NCI-H1048 (cell line): ENCODE data around the gene TCL1B.
"Not testable (repeated sequence)": the region's sequence is repeated elsewhere in the genome, so short reads cannot be mapped to it uniquely, and the experiment has no call there.

ENCODE experiments used
- DNase-seq: peaks from one replicate; lab custom pipeline; 2025; lab: John Stamatoyannopoulos, UW

The TCL1B gene, protein sequence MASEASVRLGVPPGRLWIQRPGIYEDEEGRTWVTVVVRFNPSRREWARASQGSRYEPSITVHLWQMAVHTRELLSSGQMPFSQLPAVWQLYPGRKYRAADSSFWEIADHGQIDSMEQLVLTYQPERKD

DNA sequence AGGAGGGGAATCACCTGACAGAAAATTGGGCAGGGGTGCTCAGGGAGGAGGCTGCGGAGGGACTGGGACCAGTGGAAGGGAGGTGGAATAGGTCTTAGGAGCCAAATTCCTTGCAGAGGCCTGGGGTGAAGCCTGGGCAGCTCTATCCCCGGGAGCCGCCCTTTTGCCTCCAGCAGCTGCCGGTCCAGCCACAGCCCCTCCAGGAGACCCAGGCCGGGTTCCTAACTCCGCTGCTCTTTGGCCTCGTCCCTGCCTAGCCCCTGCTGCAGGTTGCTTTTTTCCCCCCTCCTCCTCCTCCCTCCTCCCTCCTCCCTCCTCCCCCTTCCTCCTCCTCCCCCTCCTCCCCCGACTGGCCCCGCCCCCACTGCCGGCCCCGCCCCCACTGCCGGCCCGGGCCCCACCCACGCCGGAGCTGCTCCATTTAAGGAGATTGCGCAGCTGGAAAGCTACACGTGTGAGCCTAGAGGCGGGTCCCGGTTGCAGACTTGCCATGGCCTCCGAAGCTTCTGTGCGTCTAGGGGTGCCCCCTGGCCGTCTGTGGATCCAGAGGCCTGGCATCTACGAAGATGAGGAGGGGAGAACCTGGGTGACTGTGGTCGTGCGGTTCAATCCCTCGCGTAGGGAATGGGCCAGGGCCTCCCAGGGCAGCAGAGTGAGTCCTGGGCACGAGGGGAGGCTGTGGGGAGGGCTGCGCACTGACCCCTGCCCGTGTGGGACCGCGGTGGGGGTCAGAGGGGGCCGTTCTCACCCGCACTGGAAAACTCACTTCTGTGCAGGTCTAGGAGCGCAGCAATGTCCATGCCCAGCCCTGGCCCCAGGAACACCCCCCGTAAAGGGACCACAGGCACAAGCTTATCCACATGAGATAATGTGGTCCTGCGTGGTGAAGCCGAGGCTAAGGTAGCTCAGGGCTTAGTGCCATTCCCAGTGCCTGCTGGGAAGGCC lies at the start of gene TCL1B:
TSS of gene TCL1B (plus strand) at position 449 of the 945 bp plus-strand sequence. CDS start at position 491, 42 bp downstream.
- no peak for DNase-seq

DNA sequence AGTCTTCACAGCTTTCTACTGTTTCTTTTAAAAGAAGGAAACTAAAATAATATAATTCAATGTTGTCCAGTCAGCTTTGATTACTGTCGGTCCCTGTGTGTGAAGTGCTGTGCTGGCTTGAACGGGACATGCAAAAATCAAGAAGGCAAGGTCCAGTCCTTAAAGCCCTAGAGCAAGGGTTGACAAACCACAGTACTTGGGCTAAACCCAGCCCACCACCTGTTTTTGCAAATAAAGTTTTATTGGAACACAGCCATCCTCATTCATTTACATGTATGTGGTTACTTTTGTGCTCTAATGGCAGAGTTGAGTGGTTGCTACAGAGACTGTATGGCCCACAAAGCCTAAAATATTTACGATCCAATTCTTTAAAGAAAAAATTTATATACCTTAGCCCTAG lies 41.2 kb upstream of the TCL1B start:
- no peak for DNase-seq

DNA sequence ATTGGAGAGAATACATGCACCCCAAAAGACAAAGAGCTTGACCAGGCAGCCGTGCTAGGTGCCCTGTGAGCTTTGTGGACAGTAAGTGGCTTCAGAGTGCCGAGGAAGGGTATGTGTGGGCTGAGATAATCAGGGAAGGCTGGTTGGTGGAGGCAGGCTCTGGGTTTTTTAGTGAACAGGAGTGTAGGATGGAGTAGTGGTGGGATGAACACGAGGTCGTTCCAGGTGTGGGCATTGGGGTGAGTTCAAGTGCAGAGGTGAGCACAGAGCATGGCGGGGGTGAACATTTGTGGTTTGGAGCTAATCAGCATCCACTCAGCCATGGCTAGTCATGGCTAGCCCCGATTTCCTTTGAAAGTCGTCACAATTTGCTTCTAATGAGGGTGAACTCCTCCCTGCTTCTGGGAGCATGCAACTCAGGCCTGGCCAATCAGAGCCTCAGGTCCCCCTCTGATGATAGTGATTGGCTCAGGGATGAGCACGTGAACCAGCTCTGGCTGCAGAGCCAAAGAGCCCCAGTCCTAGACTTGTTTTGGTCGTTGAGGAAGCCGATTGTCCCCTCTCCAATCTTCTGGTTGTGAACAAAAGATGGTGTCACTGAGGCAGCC lies 40.7 kb upstream of the TCL1B start:
- DNase-seq: no peak

DNA sequence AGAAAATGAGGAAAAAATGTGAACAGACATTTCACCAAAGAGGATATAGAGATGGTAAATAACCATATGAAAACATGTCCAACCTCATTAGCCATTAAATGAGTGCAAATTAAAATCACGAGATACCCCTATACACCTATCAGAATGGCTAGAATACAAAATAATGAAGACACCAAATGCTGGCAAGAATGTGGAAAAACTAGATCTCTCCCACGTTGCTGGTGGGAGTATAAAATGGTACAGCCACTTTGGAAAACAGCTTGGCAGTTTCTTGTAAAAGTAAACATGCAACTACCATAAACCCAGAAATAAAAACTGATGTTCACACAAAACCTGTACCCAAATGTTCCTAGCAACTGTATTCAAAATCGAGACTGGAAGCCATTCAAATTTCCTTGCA lies 38.3 kb upstream of the TCL1B start:
- no peak for DNase-seq

DNA sequence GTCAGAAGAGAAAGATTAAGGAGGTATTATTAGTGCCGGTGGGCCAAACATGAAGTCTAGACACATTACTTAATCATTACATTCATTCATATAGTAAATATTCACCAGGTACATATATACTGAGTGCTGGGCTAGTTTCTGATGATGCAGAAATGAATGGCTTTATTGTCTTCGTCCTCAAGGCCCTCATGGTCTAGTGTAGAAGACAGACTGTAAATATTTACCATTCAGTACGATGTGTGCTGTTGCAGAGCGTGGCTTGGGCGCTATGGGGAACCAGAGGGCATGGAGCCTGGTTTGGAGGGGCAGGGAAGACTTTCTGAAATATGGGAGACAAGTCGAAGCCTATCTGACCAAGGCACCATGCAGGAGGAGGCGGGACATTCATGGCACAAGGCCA lies 37.0 kb upstream of the TCL1B start:
- no peak for DNase-seq

DNA sequence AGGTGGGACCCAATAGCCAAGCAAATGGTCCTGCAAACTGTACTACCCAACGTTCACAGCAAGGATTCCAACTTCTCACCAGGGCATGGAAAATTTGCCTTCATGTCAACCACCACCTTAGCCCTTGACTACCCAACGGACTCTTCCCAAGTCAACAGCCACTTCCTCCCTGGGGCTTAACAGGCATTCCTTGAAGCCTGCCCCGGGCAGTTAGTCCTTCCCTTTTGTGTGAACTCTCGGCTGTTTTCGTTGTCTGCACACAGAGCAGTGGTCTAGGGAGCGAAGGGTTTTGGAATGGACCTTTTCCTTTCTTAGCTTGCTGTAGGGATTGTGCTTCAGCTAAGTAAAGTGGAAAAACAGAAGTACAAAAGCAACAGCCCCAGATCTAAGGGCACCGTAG lies 35.2 kb upstream of the TCL1B start:
- DNase-seq: no peak

DNA sequence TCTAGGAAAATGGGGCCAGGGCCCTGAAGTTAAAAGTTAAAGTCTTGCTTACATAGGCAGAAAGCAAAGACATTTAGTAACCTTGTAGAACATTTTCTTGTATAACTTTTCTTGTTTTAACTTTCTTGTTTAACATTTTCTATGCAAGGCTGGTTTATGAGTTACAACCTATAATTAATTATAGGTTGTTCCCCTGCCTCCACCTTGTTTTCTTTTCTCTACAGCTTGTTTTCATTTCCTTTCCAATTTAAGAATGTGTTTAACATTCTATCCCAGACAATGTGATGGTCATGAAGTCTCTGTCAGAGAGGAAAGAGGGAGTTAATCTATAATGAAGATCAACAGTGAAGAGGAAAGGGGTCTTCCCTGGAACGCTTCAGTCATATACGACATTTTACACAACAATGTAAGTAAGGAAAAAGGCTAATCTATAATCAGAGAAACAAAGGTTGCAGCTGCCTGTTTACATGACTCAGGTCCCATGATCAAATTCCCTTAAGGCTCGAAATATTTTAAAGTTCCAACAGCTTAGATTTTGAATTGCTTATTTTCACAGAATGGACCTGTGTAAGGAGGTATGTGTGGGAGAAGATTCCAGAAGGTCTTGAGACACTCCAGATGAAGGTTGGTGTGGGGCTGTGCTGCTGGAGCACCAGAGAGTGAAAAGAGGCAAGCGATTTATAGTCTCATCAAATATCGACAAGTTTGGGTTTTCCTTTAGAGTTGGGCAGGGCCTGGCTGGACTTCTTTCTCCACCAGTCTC lies 34.2 kb upstream of the TCL1B start:
- DNase-seq: no peak

DNA sequence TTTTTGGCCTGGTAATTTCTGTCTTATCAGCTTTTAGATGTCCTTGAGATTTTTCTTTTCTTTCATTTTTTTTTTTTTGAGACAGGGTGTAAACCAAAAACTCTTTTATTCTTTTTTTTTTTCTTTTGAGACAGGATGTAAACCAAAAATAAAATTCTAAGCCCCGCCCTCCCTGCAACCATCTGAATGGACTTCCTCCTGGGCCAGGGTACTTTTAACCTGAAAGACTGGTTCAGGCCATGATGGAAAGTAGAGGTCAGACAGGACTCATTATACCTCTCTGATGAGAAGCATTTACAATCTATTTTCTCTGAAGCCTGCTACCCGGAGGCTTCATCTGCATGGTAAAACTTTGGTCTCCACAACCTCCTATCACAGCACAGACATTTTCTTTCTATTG lies 33.5 kb upstream of the TCL1B start:
- no peak for DNase-seq

DNA sequence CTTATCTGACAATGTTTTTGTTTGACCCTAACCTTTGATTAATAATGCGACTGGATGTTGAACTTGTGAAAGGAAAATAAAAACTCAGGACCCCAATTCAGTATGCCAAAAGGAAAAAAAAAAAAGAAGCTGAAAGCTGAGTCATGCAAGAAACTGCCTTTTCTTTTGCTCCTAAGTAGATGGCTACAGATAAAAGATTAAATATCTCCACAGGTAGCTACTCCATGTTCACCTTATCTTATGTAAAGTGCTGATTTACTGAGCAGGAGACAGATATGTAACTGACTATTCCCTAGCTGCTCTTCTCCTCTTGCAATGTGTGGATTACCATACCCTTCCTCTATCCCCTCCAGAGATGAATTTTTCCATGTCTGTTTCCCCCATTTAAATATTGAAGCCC lies 30.8 kb upstream of the TCL1B start:
- no peak for DNase-seq

DNA sequence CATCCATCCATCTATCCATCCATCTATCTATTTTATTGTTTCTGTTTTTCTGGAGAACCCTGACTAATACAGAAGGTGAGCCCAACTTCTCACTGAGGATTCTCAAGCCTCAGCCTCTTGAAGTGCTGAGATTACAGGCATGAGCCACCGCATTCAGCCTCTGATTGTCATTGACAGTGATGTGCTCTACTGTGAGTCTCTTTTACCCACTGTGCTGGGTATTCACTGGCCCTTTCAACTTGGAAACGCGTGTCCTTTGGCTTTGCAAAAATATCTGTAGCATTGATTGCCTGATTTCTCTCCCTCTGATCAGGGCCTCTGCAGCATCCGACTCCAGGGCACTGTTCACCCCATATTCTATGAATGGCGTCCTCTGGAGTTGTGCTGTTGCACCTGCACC lies 29.6 kb upstream of the TCL1B start:
- no peak for DNase-seq

DNA sequence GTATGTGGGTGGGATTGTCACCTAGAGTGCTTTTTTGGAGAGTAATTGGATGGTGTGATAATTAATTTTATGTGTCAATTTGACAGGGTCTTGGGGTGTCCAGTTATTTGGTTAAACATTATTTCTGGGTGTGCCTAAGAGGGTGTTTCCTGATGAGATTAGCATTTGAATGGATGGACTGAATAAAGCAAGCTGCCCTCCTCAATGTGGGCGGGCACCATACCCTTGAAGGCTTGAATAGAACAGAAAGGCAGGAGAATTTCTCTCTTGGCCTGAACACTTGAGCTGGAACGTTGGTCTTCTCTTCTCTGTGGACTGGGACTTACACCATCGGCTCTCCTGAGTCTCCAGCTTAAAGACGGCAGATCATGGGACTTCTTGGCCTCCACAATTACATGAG lies 28.8 kb upstream of the TCL1B start:
- DNase-seq: no peak

DNA sequence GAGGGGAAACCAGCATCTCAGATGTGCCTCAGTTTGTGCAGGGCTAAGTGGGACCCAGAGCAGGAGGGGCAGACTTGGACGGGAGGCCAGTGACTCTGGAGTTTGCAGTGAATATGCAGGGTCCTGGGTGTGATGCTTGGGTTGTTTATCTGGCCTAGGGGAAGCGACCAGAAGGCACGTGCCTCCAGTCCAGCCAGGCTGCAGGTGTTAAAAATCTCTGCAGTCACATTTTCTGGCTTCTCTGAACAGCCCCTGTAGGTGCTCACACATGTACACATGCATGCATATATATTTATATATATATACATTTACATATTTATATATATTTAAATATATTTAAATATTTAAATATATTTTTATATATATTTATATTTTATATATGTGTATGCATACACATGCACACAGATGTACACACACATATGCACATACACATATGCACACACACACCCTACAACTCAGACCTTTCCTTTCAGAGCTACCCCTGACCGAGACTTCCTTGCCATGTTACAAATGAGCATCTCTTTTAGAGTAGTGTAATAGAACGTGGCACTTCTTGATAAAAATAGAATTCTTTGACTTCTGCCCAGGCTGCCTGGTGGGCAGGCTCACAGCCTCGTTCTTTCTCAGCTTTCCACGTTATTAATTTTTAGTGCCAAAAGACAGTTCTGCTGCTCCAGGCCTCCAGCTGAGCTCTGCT lies 26.8 kb upstream of the TCL1B start:
- no peak for DNase-seq

DNA sequence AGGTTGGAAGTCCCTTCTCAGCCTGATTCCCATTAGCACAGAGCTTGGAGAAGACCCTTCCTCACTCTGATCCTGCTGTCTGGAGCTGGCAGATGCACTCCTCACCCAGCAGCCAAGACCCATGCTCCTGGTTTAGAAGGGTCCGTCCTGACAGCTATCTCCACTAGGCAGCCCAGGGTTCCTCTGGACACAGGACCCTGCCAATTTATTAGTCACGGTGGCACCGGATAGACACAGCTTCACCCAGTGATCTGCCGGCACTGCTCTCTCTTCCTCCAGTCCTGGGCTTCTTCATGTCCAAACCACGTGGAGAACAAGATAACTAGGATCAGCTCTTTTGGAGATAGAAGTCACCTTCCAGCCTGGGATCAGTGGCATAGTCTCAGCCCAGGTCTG lies 26.2 kb upstream of the TCL1B start:
- no peak for DNase-seq

DNA sequence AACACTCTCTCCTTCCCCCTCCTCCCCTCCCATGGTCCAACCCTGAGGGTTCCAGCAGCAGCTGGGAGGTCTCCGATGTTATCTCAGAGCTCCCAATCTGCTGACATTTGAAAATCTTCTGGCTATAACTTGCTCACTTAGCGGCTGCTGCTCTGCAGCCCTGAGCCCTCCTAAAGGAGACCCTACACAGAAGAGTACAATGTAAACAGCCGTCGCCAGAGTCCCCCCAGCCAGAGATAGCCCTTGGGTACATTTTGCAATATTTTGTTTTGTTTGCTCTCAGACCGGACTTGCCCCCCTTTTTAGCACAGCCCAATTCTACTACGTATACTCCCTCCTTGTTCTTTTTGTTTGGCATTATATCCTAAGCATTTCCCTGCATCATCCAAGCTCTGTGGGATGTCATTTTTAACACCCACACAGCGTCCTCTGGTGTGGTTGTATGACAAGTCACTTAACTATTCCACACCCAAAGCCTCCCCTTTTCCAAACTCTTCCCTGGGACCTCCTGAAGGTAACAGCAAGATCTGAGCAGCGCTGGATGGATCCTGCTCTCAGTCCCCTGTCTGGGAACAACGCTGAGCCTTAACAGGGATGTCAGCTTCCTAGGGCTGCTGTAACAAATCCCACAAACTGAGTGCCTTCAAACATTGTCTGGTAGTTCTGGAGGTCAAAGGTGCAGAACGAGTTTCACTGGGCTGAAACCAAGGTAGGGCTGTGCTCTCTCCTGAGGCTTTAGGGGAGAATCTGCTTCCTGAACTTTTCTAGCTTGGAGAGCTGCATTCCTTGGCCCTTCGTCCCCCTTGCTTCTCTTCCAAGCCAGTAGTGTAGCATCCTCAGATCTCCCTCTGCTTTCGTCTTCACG lies 25.3 kb upstream of the TCL1B start:
- DNase-seq: no peak

DNA sequence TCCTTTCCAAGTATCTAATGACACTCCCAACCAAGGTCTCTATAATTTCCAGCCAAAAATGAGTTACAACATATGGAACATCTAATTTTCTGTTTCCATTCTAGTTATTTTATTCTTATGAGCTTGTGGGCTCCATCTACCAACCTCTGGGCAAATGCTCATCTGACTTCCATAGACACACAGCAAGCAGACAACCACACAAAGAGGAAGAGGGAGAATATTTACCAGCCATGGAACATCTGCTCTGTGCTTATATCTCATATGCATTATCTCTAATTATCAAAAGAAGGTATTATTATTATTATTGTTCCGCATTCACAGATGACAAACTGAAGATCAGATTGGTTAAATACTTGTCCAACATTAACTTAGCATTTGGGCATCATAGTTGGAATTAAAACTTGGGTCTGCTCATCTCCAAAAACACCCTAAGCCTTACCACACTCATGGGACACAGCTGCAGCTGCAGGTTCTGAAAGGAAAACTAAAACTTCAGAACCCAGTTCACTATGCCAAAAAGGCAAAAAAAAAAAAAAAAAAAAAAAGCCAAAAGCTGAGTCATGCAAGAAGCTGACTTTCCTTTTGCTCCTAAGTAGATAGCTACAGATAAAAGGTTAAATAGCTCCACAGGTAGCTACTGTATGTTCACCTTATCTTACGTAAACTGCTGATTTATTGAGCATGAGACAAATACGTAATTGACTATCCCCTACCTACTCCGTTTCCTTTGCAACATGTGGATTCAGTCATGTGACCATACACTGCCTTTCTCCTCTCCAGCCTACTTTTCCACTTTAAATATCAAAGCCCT lies 23.6 kb upstream of the TCL1B start:
- no peak for DNase-seq

DNA sequence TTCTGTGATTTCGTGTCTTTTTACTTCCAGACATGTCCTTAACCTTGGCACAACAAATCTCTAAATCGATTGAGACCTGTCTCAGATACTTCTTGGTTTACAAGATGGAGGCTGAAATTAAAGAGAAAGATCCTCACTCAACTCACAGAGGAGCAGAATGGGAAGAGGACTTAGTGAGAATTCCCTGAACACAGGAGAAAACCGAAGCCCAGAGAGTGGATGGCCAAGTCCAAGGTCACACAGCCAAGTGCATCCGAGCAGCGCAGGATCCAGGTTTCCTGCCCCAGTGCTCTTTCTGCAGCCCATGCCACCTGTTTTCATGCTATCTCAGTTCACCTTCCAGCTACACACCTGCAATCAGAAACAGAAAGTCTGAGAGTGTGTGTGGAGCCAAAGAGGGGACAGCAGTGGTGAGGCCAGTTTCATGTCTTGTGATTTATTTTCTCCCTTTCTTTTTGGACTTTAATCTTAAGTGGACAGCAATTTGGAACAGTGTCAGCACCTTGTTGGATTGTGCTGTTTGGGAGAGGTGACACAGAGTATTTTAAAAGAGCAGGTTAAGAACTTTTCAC lies 22.9 kb upstream of the TCL1B start:
- DNase-seq: no peak

DNA sequence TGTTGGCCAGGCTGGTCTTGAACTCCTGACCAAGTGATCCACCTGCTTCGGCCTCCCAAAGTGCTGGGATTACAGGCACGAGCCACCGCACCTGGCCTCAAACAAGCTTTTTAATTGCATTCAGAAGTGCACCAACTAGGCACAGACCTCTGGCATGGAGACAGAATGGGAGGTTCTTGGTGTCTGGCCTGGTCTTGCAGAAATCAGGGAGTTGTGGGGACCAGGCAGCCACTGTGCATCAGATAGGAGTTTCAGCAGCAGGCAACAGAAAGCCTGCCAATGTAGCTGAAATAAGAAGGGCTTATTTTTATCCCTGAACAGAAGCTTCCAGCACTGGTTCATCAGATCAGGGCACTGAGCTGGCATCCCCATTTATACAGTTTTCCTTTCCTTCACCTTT lies 22.2 kb upstream of the TCL1B start:
- no peak for DNase-seq

DNA sequence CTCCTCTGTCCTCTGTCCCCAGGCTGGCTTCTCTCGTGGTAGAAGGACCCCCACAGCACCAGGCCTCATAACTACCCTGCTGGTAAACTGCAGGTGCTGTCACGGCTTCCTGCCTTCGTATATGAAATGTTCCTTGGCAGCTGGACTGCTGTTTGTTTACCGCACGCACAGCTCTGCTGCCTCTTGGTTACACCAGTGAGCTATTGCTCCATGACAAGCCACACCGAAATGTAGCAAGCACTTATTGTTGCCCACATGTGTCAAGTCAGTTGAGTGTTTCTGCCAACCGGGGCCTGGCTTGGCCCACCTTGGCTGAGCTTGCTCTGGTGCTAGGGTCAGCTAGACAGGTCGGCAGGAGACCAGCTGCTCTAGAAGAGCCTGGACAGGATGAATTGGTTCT lies 21.7 kb upstream of the TCL1B start:
- DNase-seq: no peak

DNA sequence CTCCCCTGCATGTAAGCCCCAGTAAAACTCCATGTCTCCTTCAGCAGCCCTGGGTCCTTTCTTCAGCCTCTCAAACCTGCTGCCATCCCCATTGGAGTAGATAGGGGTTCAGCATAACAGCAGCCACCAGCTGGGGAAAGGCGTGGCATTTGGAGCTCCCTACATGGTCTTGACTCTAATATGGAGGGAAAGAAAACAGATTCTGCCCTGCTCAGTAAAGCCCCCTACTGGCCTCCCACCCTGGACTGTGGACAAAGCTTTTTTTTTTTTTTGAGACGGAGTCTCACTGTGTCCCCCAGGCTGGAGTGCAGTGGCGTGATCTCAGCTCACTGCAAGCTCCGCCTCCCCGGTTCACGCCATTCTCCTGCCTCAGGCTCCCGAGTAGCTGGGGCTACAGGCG lies 20.7 kb upstream of the TCL1B start:
- DNase-seq: not testable (repeated sequence)

DNA sequence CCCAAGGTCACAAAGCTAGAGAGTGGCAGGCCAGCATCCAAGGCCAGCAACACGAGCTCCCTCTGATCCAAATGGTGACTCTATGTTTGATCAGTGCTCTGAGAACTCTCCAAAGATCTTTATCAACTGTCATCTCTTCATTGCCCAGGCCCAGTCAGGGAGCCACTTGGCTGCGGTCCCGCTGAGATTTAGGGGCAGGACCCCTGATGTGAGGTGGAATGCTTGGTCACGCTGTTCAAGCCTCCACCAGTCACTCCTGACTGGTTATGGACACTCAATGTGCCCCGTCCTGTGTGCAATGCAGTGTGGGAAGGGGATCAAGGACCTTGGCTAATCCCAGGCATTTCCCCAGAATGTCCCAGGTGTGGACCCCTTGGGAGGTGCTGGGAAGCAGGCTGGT lies 19.8 kb upstream of the TCL1B start:
- no peak for DNase-seq
